ENCODE measurements around the gene TXK.

DNA sequence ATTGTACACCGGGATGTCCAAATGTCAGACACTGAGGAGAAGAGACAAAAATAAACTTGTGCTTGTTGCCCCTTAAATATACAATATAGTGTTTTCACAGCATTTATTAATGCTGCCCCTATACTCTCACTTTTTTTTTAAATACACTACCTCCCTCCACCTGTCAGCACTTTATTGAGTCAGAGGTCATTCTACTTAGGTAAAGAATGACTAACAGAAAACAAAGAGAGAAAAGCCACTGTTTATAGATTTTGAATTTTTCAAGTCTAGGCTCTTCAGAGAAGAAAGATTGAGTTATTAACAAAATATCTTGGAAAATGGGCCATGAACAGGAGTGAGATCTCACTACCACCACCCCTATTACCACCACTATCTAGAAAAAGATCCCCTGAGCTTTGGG, 59.4 kb downstream of the TXK start:
- TF ChIP-seq POLR2A (IDR thresholded peaks at IDR 0.05): no peak
- TF ChIP-seq CTCF (IDR thresholded peaks at IDR 0.05): no peak
- no peak for TF ChIP-seq POLR2AphosphoS5 (IDR thresholded peaks at IDR 0.05)
- TF ChIP-seq EP300 (IDR thresholded peaks at IDR 0.05): no peak

Measured in suprapubic skin (tissue), 4 donors.